ENCODE results near the gene C9orf85. TPM values are rescaled to one million over a fixed set of nuclear protein-coding genes. Genes with fewer than 3 reads are reported as not detected.

The C9orf85 gene
- total and polyA plus RNA-seq, 2 experiments from 2014 or later, result 12.2 to 20.3 TPM

- Histone ChIP-seq H3K4me3 (no peak overlapping the region), H3K27me3 (no peaks in the 10 kb centered on the region), H3K9me3 (ENCODE audit: low read depth) (no peaks in the 10 kb centered on the region), H3K9me2 (replicated peaks; ENCODE audit: insufficient read depth) (no peaks in the 10 kb centered on the region), H3K27ac (no peak overlapping the region), H3K36me3 (replicated peaks; ENCODE audit: insufficient read depth, low read depth) (no peaks in the 10 kb centered on the region), H3K4me1 (ENCODE audit: insufficient read depth) (no peaks in the 10 kb centered on the region), H2AFZ (no peak overlapping the region), H3K4me2 (no peak overlapping the region), H4K20me1 (ENCODE audit: insufficient read depth, poor library complexity, severe bottlenecking) (peaks cover 59% of the 10 kb centered on the region), H3K79me2 (peaks cover 98% of the 10 kb centered on the region)
- no peak for DNase-seq (ENCODE audit: low spot score)
- no peak for TF ChIP-seq EZH2 (IDR thresholded peaks at IDR 0.05; ENCODE audit: borderline replicate concordance)
- no peak for TF ChIP-seq CTCF (IDR thresholded peaks at IDR 0.05; ENCODE audit: poor library complexity)
- no peak for TF ChIP-seq EZH2phosphoT487 (IDR thresholded peaks at IDR 0.05; ENCODE audit: low read depth, severe bottlenecking, unreplicated experiment)
- 61% methylated on average over 6 of the region's 6 CpGs for WGBS (ENCODE audit: low lambda C conversion rate, missing lambda C conversion rate)
Observed at GRCh38 chr9:71901695-71902597, 9.5 kb upstream of the C9orf85 start.

- Histone ChIP-seq H3K27ac (no peak overlapping the region), H3K36me3 (replicated peaks; ENCODE audit: insufficient read depth, low read depth) (no peaks in the 10 kb centered on the region), H3K4me2 (no peak overlapping the region), H3K9me3 (ENCODE audit: low read depth) (no peaks in the 10 kb centered on the region), H3K9me2 (replicated peaks; ENCODE audit: insufficient read depth) (no peaks in the 10 kb centered on the region), H3K4me1 (ENCODE audit: insufficient read depth) (peaks cover 7% of the 10 kb centered on the region), H3K79me2 (peaks cover 98% of the 10 kb centered on the region), H3K27me3 (no peaks in the 10 kb centered on the region), H2AFZ (no peak overlapping the region), H4K20me1 (ENCODE audit: insufficient read depth, poor library complexity, severe bottlenecking) (peaks cover 70% of the 10 kb centered on the region), H3K4me3 (no peak overlapping the region)
- TF ChIP-seq EZH2 (IDR thresholded peaks at IDR 0.05; ENCODE audit: borderline replicate concordance) (no peak), EZH2phosphoT487 (IDR thresholded peaks at IDR 0.05; ENCODE audit: low read depth, severe bottlenecking, unreplicated experiment) (no peak), CTCF (IDR thresholded peaks at IDR 0.05; ENCODE audit: poor library complexity) (no peak)
- DNase-seq (ENCODE audit: low spot score), result no peak
- WGBS (ENCODE audit: low lambda C conversion rate, missing lambda C conversion rate), result 49% methylated on average over 2 of the region's 2 CpGs
Observed at GRCh38 chr9:71904076-71904475, 7.4 kb upstream of the C9orf85 start.

- Histone ChIP-seq H3K27me3 (no peaks in the 10 kb centered on the region), H2AFZ (no peak overlapping the region), H3K4me1 (ENCODE audit: insufficient read depth) (peaks cover 15% of the 10 kb centered on the region), H4K20me1 (ENCODE audit: insufficient read depth, poor library complexity, severe bottlenecking) (peaks cover 60% of the 10 kb centered on the region), H3K4me2 (peak overlapping the region; percentile 81), H3K9me3 (ENCODE audit: low read depth) (no peaks in the 10 kb centered on the region), H3K79me2 (peaks cover 80% of the 10 kb centered on the region), H3K4me3 (peak overlapping the region; percentile 95), H3K9me2 (replicated peaks; ENCODE audit: insufficient read depth) (no peaks in the 10 kb centered on the region), H3K36me3 (replicated peaks; ENCODE audit: insufficient read depth, low read depth) (no peaks in the 10 kb centered on the region), H3K27ac (no peak overlapping the region)
- 26% methylated on average over 1 of the region's 1 CpG for WGBS (ENCODE audit: low lambda C conversion rate, missing lambda C conversion rate)
- DNase-seq (ENCODE audit: low spot score), result no peak
- no peak for TF ChIP-seq EZH2phosphoT487 (IDR thresholded peaks at IDR 0.05; ENCODE audit: low read depth, severe bottlenecking, unreplicated experiment)
Observed at GRCh38 chr9:71908825-71909224, 2.6 kb upstream of the C9orf85 start.
